ENCODE measurements around the gene DCUN1D3.
"Not testable (repeated sequence)": the region's sequence is repeated elsewhere in the genome, so short reads cannot be mapped to it uniquely, and the experiment has no call there.

The DCUN1D3 gene

GRCh38 chr16:20887207-20887606, 13.0 kb downstream of the DCUN1D3 start:
- no peak for DNase-seq (ENCODE audit: low read depth in 2 of 2)

- DNase-seq (ENCODE audit: low read depth in 2 of 2), result no peak
Measured at GRCh38 chr16:20886320-20886719, 13.8 kb downstream of the DCUN1D3 start.

- no peak for DNase-seq (ENCODE audit: low read depth in 2 of 2)
Measured at GRCh38 chr16:20884240-20884556, 16.0 kb downstream of the DCUN1D3 start.

GRCh38 chr16:20883554-20884239, 16.5 kb downstream of the DCUN1D3 start:
- no peak for DNase-seq (ENCODE audit: low read depth in 2 of 2)

- no peak for DNase-seq (ENCODE audit: low read depth in 2 of 2)
Measured at GRCh38 chr16:20881503-20881878, 18.7 kb downstream of the DCUN1D3 start.

- no peak for DNase-seq (ENCODE audit: low read depth in 2 of 2)
Measured at GRCh38 chr16:20880867-20881502, 19.2 kb downstream of the DCUN1D3 start.

- DNase-seq (ENCODE audit: low read depth in 2 of 2), result no peak
Measured at GRCh38 chr16:20879175-20880040, 20.8 kb downstream of the DCUN1D3 start.

- DNase-seq (ENCODE audit: low read depth in 2 of 2), result no peak
Measured at GRCh38 chr16:20878682-20879147, 21.4 kb downstream of the DCUN1D3 start.

GRCh38 chr16:20875355-20875650, 24.9 kb downstream of the DCUN1D3 start:
- DNase-seq (ENCODE audit: low read depth in 2 of 2), result no peak

- no peak for DNase-seq (ENCODE audit: low read depth in 2 of 2)
Measured at GRCh38 chr16:20874088-20874581, 26.0 kb downstream of the DCUN1D3 start.

GRCh38 chr16:20873331-20873730, 26.8 kb downstream of the DCUN1D3 start:
- DNase-seq (ENCODE audit: low read depth in 2 of 2), result no peak

- no peak for DNase-seq (ENCODE audit: low read depth in 2 of 2)
Measured at GRCh38 chr16:20871941-20872815, 28.0 kb downstream of the DCUN1D3 start.

GRCh38 chr16:20871258-20871657, 28.9 kb downstream of the DCUN1D3 start:
- DNase-seq (ENCODE audit: low read depth in 2 of 2), result no peak

- DNase-seq (ENCODE audit: low read depth in 2 of 2), result no peak
Measured at GRCh38 chr16:20870122-20870820, 29.9 kb downstream of the DCUN1D3 start.

GRCh38 chr16:20868890-20869289, 31.3 kb downstream of the DCUN1D3 start:
- DNase-seq (ENCODE audit: low read depth in 2 of 2), result no peak

GRCh38 chr16:20867585-20867984, 32.6 kb downstream of the DCUN1D3 start:
- no peak for DNase-seq (ENCODE audit: low read depth in 2 of 2)

- DNase-seq (ENCODE audit: low read depth in 2 of 2), result no peak
Measured at GRCh38 chr16:20866801-20867200, 33.4 kb downstream of the DCUN1D3 start.

GRCh38 chr16:20866145-20866772, 33.9 kb downstream of the DCUN1D3 start:
- DNase-seq (ENCODE audit: low read depth in 2 of 2), result no peak

GRCh38 chr16:20865420-20866131, 34.6 kb downstream of the DCUN1D3 start:
- no peak for DNase-seq (ENCODE audit: low read depth in 2 of 2)

- DNase-seq (ENCODE audit: low read depth in 2 of 2), result not testable (repeated sequence)
Measured at GRCh38 chr16:20864376-20864775, 35.8 kb downstream of the DCUN1D3 start.
